Measurements from ENCODE around the gene SMYD5.

Gene SMYD5

DNA sequence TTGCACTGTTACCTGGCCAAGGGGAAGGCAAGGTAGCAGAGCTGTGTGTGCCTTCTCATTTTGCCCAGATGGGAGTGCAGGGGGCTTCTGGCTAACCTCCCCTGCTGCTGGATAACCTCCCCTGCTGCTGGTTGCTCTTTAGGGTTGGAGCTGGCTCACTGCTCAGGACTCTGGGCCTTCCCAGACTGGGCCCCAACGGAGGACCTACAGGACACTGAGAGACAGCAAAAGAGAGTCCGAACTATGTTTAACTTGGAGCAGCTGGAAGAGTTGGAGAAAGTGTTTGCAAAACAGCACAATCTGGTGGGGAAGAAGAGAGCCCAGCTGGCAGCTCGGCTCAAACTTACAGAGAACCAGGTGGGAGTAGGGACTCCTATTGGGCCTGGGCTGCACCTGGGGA lies 5.8 kb upstream of the SMYD5 start:
- DNase-seq (ENCODE audit: low read depth) = no peak

DNA sequence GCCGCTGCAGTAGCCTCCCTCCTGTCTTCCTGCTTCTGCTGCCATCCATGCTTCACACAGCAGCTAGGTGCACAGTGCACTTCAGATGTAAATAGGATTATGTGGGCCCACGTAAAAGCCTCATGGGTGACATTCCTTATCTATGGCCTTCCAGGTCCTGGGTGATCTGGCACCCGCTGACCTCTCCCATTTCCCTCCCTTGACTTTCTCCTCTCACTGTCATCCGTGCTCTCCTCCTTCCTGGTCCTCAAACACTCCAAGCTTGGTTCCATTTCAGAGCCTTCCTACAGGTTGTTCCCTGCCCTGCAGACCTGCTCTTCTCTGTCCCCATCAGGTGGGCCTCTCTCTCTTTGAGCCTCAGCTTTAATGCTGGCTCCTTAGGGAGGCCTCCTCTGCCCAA lies 4.0 kb upstream of the SMYD5 start:
- DNase-seq (ENCODE audit: low read depth) = no peak

DNA sequence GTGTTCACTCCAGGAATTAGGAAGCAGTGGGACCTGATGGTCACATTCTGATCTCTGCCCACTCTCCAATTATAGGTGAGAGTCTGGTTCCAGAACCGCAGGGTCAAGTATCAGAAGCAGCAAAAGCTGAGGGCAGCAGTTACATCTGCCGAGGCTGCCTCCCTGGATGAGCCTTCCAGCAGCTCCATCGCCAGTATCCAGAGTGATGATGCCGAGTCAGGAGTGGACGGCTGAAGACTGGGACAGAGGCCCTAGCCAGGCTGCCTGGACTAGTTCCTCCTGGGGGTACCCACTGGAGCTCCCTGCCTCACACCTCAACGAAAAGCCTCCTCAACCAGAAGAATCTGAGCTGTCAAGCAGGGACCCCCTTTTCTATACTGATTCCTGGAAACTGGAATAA lies 3.3 kb upstream of the SMYD5 start:
- DNase-seq (ENCODE audit: low read depth) = no peak

DNA sequence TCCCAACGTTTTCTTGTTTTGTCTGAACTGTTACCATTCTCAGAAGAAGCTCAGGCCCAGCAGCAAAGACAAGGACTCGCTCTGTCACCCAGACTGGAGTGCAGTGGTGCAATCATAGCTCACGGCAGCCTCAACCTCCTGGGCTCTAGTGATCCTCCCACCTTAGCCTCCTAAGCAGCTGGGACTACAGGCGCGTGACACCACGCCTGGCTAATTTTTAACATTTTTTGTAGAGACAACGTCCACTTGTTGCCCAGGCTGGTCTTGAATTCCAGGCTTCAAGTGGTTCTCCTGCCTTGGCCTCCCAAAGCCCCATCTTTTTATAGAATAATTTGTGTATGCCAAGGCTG lies 2.0 kb upstream of the SMYD5 start:
- DNase-seq (ENCODE audit: low read depth) = no peak

DNA sequence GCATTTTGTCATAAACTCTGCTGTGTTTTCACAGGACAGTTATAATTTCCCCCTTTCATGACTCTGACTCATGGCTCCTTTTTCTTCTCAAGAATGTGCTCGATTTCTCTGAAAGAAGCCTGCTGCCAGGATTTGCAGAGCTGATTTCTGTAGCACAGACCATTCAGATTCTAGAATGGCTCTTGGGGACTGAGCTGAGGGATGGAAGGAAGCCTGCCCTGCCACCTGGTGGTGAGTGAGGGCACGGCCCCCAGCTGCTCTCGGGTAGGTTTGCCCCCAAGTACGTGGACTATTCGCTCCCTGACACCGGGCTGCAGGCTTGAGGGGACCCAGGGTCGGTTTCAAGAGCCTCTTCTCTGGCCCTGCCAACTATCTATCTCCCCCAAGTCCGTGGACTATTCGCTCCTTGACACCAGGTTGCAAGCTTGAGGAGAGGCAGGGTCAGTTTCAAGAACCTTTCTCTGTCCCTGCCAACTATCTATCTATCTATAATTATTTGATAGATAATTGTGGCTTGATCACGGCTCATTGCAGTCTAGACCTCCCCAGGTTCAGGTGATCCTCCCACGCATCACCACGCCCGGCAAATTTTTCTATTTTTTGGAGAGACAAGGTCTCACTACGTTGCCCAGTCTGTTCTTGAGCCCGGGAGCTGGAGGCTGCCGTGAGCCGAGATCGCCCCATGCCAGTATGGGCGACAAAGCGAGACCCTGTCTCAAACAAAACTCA lies 1.4 kb upstream of the SMYD5 start:
- DNase-seq (ENCODE audit: low read depth) = no peak

DNA sequence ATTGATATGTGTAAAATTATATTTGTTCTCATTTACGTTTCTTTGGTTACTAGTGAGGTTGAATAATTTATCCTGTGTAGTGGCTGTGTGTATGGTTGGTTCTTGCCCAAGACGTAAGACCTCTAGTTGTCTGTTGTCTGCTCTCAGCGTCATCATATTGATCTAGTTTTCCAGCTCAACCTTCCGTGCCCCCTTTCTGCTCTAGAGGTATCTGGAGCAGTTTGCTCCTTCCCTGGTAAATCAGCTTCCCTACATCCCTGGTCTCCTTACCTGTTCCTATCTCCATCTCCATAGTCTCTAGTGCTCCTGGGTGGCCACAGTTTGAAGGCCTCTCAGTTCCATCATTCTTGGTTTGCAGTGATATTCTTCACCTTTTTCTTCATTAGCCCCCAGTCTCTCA lies 1.2 kb downstream of the SMYD5 start:
- no peak for DNase-seq (ENCODE audit: low read depth)

DNA sequence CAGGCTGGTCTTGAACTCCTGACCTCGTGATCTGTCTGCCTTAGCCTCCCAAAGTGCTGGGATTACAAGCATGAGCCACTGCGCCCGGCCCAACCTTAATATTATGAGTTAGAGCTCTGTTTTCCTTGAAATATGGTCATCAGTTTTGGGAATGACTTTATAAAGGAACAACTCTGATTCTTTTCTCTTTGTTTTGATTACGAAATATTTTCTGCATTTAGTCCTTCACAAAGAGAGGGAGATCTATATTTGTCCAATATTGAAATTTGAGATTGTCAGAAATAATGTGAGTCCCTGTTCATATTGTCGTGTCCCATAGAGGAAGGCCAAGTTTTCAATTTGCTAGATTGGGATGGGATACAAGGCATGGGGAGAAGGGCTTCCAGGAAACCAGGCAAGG lies 3.1 kb downstream of the SMYD5 start:
- no peak for DNase-seq (ENCODE audit: low read depth)

DNA sequence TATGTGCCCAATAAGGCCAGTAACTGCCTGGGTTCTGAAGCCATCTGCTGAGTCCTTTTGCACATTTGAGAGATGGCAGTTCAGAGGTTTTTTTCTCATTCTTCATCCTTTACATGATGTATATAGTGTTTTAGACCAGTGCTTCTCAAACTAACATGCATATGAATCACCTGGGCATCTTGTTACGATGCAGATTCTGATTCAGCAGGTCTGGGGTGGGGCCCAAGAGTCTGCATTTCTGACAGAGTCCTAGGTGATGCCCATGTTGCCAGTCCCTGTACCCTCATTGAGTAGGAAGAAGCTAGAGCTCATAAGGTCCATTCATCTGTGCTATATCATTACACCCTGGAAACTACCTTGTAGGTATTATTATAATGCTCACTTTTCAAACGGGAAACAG lies 3.8 kb downstream of the SMYD5 start:
- no peak for DNase-seq (ENCODE audit: low read depth)

DNA sequence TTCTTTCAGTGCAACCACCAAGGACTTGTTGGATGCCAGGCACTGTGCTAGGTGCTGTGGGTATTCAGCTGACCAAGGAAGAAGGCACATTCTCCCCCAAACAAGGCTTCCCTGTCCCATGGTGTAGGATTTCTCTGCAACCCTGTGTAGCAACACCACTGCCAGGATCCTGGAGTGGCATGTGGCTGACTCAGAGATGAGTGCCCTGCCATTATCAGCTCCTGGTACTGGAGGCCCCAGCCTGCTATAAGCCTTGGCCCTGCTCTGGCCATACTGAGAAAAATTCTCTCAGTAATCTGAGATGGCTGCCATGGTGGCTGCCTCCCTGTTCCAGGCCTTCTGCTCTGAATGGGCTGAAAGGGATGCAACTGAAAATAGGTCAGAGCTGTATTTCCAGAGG lies 4.3 kb downstream of the SMYD5 start:
- no peak for DNase-seq (ENCODE audit: low read depth)

DNA sequence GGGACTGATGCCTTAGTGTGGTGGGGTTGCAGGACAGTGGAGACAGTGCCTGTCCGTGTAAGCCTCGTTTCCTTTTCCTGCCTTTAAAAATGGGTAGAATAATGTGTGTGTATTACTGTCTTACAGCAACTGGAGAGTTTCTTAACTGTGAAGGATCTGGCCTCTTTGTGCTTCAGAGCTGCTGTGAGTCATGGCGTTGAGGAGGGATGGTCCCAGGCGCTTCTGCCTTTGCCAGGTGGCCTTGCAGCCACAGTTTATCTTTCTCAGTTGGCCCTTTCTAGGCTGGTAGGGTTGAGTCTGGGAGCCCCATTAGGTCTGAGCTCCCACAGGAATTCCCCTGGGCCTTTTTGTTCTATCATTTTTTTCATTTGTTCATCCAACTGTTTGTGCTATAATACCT lies 9.8 kb downstream of the SMYD5 start:
- no peak for DNase-seq (ENCODE audit: low read depth)

DNA sequence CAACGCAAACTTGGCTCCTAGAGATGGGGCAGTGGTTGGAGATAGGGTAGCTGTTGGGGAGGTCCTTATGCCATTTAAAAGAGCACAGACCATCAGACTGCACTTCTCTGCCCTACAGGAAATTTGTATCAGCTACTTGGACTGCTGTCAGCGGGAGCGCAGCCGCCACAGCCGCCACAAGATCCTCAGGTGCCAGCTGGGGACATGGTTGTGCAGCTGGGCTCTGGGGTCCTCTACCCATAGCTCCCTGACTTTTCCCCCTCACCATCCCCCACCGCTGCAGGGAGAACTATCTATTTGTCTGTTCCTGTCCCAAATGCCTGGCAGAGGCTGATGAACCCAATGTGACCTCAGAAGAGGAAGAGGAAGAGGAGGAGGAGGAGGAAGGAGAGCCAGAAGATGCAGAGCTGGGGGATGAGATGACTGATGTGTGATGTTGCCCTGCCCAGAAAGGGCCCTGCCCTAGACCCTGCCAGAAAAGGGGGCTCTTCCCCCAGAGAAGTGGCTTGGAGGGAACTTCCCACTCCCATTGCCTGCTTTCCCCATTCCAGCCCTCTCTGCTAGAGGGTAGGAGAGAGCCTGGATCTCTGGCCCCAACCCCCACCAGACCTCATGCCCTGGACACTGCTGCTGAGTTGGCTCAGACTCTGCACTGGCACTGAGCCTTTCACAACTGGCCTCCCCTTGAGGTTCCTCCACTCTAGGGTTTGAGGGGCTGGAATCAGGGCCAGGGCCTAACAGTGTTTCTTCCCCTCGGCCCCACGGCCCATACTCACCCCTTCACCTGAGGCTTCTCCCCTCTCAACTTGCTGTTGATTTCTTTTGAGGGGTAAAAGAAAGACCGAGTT lies 11.7 kb downstream of the SMYD5 start:
- peak; percentile 92 for DNase-seq (ENCODE audit: low read depth)

DNA sequence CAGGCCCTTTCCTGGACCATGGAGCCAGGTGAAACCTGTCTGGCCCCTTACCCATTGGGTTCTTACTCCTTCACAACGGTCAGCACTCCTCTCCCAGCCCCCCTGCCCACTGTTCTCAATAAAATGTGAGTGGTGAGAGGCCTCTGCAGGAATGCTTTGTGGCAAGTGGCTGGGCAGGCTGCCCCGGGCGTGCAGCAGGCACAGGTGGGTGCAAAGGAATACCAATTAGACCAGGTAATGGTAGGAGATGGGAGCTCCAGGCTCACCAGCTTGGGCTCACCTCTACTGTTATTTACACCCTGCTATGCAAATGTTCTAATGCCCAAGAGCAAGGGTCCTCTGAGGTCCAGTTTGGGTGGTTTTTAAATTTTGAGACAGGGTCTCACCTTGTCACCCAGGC lies 13.0 kb downstream of the SMYD5 start:
- no peak for DNase-seq (ENCODE audit: low read depth)

DNA sequence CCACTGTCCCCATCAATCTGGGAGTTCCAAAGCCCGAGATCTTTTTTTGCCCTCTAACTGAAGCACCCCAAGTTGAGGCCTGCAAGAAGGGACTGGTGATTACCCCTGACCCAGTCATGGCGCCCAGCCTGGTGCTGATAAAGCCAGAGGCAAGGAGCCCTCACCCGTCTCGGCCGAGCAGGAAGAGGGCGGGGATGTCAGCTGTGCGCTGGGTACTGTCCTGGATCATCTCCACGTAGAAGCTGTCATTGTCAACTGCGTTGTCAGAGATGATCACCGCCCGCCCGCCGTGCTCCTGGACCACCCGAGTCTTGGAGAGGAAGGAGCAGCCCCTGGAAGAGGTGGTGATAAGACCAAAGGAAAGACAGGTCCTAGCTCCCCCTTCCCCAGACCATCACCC lies 14.6 kb downstream of the SMYD5 start:
- no peak for DNase-seq (ENCODE audit: low read depth)

DNA sequence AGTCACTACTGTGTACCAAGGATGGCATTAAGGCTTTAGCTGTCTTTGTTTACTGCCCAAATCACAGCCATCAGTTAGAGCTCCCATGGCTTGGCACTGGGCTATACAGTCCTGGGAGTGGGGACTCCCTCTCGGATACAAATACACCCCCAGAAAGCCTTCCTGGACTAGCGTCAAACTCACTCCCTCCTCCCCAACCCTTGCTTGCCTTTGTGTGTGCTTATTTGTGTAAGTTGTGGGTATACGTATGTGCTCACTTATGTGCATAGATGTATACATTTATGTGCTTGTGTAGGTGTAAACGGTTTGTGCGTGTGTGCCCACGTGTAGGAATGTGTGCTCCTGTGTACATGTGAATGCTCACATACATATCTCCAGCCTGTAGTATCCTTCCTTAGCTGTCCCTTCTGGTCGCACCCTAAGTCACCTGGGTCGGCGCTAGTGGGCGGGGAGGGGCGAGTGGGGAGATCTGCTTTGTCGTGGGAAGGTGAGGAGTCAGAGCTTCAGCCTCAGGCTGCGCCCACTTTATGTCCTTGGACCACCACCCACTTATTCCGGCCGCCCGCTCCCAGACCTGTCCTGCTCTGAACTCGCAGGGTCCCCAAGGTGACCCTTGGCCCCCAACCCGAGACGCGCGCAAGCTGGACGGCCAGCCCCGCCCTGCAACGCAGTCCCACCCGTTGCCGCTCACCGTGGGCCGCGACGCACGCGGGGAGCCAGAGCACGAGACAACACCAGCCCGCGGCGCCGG lies 18.5 kb downstream of the SMYD5 start:
- no peak for DNase-seq (ENCODE audit: low read depth)

DNA sequence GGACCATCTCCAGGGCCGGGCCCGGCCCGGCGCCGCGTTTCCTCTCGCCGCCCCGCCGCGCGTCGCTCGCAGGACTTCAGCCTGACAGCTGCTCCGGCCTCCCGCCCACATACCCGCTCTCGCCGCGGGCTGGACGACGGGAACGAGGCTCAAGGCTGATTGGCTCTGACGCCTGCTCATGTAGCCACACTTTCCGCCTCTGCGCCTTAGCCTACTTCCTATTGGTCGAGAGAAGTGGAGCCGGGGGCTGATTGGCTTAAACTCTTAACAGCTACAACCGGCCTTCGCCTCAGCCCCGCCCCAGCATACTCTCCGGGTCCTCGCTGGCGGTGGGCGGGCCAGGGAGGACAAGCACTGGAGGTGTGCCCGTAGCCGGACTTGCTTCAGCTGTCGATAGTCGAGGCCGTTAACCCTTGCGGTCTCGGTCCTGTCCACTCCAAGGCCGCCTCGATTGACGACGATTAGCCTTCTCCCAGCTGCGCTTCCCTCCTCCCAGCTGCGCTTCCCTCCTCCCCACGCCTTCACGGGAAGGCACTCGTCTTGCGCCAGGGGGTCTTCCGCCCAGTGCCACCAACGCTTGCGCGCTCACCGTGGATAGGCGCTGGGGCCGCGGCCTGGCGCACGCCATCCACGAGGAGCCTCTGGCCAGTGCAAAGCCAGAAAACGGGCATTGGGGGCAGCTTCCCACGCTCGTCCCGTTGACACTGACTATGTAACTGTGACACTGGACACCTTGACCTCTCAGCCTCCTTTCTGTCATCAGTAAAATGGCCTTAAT lies 19.3 kb downstream of the SMYD5 start, which contains the start of gene PRADC1:
Gene PRADC1, minus strand, starts transcription at position 86 of the 778 bp plus-strand sequence. Its CDS starts 79 bp downstream, at position 7.
- DNase-seq (ENCODE audit: low read depth) = peak; percentile 98

DNA sequence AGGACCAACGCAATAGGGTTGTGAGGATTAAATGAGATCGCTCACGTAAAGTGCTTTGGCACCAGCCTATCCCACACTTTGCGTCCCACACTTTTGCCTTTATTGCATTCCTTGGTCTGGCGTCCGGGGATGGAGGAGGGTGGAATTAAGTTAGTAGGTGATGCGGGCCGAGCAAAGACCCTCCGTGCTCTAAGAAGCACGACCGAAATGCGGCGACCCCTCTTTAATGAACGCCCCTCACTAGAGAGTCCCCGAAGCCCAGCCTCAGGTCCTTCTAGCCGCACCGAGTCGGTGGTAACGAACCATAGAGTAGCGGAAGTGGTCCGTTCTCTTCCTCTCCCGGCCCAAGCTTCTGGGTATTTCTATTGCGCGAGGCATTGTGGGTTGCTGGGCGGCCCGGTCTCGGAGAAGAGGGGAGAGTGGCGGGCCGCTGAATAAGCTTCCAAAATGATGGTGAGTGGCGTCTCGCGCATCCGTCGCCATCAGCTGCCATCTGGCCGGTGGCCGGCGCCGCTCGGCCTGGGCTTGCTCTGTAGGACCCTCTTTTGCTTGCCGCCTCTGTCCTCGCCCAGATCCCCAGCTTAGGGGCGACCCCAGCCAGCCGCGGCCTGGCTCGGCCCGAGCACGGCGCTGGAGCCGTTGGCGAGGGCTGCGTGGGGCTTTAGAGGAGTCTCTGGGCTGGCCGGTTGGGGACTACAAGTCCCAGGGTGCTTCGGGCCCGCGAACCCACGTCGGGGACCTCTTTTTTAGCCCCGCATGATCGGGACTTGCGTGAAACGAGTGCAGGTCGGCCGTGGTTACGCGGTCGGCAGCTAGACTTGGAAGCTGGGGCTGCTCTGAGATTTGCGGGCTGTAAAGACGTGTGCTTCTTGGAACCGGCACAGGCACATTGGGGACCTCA lies 20.1 kb downstream of the SMYD5 start, which contains the start of gene CCT7:
Gene CCT7, plus strand, starts transcription at position 377 of the 901 bp plus-strand sequence. Its CDS starts 71 bp downstream, at position 448.
- DNase-seq (ENCODE audit: low read depth) = peak; percentile 78

DNA sequence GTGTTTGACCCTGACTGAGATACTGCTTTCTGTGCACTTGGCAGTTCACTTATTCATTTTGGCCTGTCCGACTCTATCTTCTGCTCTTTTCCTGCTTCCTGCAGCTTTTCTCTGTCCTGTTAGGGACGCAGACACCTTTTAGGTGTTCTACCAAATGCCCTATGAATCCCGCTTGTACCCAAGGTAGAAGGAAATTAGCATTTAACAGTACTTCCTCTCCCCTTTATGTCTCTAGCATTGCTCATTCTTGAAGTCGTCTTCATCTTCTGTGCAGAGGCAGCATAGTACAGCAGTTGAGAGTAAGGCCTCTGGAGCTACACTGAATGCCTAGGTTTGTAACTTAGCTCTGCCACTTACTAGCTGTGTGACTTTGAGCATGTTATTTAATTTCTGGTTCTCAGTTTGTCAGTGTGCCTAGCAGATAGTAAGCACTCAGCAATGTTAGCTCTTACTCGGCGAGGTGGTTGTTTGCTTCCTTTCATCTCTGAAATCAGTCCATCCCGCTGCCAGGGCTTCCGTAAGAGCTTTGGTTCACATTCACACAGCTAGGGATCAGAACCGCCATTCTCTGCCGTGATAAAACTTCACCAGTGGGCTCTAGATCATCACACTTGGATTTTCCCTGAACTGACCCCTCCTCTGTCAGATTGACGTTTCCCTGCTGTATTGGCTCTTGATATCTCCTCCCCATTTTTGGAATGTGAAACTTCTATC lies 21.4 kb downstream of the SMYD5 start:
- no peak for DNase-seq (ENCODE audit: low read depth)

DNA sequence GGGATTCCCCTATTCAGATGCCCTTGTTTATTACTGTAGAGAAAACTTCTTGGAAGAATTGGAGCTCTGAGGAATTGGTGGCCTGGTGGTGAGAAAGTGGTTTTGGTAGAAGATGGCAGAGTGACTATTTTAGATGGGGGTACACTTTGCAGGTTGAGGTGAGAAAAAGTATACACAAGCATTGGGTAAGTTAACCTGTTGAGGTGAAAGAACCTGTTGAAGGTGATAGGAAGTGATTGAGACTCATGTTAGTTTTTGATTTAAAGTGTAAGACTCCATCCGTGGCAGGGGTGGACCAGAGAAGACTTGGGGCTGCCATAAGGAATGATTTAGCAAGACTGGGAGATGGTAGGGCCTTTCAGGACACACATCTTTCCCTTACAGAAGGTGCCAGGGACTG lies 23.1 kb downstream of the SMYD5 start:
- DNase-seq (ENCODE audit: low read depth) = no peak

DNA sequence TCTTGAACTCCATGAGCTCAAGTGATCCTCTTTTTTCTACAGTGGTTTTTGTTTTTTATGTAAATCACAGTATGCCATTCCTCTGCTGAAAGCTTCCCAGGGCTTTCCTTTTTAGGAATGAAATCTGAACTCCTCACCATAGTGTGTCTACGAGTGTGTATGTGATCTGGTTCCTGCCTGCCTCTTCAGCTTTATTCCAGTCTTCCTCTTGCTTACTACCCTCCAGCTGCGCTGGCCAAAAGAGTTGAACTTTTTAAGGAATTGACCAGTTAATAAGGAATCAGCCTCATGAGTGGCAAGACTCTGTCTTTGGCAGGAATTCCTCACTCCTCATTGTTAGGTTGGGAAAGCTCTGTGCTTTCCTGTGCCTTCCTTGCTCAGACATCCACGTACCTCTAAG lies 24.1 kb downstream of the SMYD5 start:
- DNase-seq (ENCODE audit: low read depth) = no peak

DNA sequence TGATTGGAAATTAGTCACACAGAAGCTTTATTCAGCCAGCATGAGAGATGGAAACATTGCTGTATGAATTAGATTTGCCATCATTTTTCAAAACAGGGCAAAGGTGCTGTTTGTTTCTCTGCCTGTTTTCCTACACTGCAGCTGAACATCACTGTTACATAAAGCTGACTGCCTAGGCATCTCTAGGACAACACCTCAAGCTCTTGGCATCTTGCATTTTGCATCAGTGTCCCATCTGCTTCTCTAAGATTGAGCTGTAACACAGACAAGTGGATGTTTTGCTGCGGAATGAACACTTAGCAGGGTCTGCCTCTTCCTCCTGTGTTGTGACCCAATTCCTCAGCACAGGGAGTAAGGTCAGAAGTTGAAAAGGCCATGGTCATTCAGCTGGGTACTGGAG lies 24.9 kb downstream of the SMYD5 start:
- no peak for DNase-seq (ENCODE audit: low read depth)

Measured in CMK (cell line).